GM23338 (cell line): ENCODE data around the gene BCAR3.

Source experiments
- CREB1 ChIP-seq: fragments of 250-450 bp; sonication (Bioruptor Pico); IDR thresholded peaks from 2 replicates; pipeline ENCODE4 v1.5.0; 2020; ENCODE audit warnings: low read depth, mild to moderate bottlenecking, moderate library complexity
- ETS1 ChIP-seq: IDR thresholded peaks from 2 replicates; pipeline ENCODE4 v1.6.1; 2016; ENCODE audit warnings: antibody characterized with exemption
- EZH2 ChIP-seq: fragments of 200-600 bp; sonication (generic); IDR thresholded peaks from one replicate; pipeline ENCODE4 v1.8.0; 2017; ENCODE audit warnings: antibody characterized with exemption, mild to moderate bottlenecking, low read depth; ENCODE audit not compliant: unreplicated experiment
- EZH2phosphoT487 ChIP-seq: fragments of 200-600 bp; sonication (generic); IDR thresholded peaks from one replicate; pipeline ENCODE4 v1.8.1; 2018; ENCODE audit warnings: antibody characterized with exemption; ENCODE audit not compliant: unreplicated experiment
- JUNB ChIP-seq: IDR thresholded peaks from one replicate; pipeline ENCODE4 v1.6.1; 2016; ENCODE audit warnings: antibody characterized with exemption; ENCODE audit not compliant: unreplicated experiment
- NANOG ChIP-seq: IDR thresholded peaks from 2 replicates; pipeline ENCODE4 v1.6.1; 2016; ENCODE audit warnings: antibody characterized with exemption, borderline replicate concordance
- POLR2AphosphoS5 ChIP-seq: IDR thresholded peaks from 2 replicates; pipeline ENCODE4 v1.6.1; 2016; ENCODE audit warnings: antibody characterized with exemption, low read depth
- REST ChIP-seq: IDR thresholded peaks from one replicate; pipeline ENCODE4 v1.6.1; 2018; ENCODE audit warnings: antibody characterized with exemption; ENCODE audit not compliant: unreplicated experiment
- STAT1 ChIP-seq: IDR thresholded peaks from one replicate; pipeline ENCODE4 v1.6.1; 2016; ENCODE audit warnings: antibody characterized with exemption; ENCODE audit not compliant: unreplicated experiment
- ZNF114 ChIP-seq: fragments of 250-450 bp; sonication (Bioruptor Pico); IDR thresholded peaks from 2 replicates; pipeline ENCODE4 v1.5.0; 2020; ENCODE audit warnings: mild to moderate bottlenecking, moderate library complexity
- TF ChIP-seq, protein P1 (sequence below), 2 experiments: fragments of 200-600 bp in 1 of 2; sonication (generic) in 1 of 2; conservative IDR thresholded peaks; 2 replicates each; pipeline versions ENCODE4 v1.5.1 to v1.6.1; 2016 to 2017; ENCODE audit warnings: antibody characterized with exemption in 2 of 2, low read depth in 2 of 2, mild to moderate bottlenecking in 2 of 2, moderate library complexity in 1 of 2

DNA sequence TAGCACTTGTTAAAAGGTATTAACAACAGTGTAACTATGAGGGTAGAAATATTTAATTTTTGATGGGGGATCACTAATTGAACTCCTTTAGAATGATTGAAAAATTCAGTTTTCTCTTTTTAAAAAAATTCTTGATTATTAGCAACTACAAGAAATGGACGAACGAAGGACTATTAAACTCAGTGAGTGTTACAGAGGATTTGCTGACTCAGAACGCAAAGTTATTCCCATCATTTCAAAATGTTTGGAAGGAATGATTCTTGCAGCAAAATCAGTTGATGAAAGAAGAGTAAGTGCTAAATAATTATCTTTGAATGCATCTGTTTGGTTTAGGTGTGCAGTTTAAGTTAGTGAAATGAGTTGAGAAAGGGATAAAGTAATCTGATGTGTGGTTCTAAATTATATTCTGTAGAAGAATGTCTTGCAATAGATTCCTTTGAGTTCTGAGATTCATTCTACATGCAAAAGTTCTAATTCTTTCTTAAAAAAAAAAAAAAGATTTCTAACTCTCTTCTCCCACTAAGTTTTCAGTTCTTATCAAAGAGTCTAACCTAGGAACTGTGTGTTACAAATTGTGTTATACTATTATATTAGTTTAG lies 148.8 kb downstream of the BCAR3 start:
- TF ChIP-seq, protein P1, sequence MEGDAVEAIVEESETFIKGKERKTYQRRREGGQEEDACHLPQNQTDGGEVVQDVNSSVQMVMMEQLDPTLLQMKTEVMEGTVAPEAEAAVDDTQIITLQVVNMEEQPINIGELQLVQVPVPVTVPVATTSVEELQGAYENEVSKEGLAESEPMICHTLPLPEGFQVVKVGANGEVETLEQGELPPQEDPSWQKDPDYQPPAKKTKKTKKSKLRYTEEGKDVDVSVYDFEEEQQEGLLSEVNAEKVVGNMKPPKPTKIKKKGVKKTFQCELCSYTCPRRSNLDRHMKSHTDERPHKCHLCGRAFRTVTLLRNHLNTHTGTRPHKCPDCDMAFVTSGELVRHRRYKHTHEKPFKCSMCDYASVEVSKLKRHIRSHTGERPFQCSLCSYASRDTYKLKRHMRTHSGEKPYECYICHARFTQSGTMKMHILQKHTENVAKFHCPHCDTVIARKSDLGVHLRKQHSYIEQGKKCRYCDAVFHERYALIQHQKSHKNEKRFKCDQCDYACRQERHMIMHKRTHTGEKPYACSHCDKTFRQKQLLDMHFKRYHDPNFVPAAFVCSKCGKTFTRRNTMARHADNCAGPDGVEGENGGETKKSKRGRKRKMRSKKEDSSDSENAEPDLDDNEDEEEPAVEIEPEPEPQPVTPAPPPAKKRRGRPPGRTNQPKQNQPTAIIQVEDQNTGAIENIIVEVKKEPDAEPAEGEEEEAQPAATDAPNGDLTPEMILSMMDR (conservative IDR thresholded peaks at IDR 0.05; ENCODE audit: low read depth in 2 of 2) = no peak
- TF ChIP-seq EZH2 = no peak
- no peak for TF ChIP-seq POLR2AphosphoS5
- TF ChIP-seq REST = no peak
- TF ChIP-seq NANOG = no peak
- TF ChIP-seq CREB1 (CRISPR knock-in tag) = no peak
- no peak for TF ChIP-seq EZH2phosphoT487
- no peak for TF ChIP-seq JUNB
- no peak for TF ChIP-seq ETS1
- TF ChIP-seq ZNF114 (CRISPR knock-in tag) = no peak
- TF ChIP-seq STAT1 = no peak
